Stimulated activated CD4-positive, alpha-beta T cell treated with anti-CD3 and anti-CD28 coated beads, TNF-alpha, amount 100 ng/mL, for 1 hour (primary cell): ENCODE measurements around the gene RMND5B.
A peak's percentile ranks its signal among the peaks of the same experiment; 100 is the strongest.
"Not testable (repeated sequence)": the region's sequence is repeated elsewhere in the genome, so short reads cannot be mapped to it uniquely, and the experiment has no call there.

ENCODE experiments used
- DNase-seq, 3 donors: peaks; one replicate each; pipeline ENCODE4 v3.0.0-alpha.2; 2020; ENCODE audit warnings: low read depth in 3 of 3, low spot score in 1 of 3

Gene RMND5B, protein sequence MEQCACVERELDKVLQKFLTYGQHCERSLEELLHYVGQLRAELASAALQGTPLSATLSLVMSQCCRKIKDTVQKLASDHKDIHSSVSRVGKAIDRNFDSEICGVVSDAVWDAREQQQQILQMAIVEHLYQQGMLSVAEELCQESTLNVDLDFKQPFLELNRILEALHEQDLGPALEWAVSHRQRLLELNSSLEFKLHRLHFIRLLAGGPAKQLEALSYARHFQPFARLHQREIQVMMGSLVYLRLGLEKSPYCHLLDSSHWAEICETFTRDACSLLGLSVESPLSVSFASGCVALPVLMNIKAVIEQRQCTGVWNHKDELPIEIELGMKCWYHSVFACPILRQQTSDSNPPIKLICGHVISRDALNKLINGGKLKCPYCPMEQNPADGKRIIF

GRCh38 chr5:178130576-178131445, at the start of gene RMND5B:
Gene RMND5B (plus strand): TSS chr5:178131014. CDS start chr5:178138120, 7,106 bp downstream.
- DNase-seq, result peak; percentile 51 to 66 (median 62)

GRCh38 chr5:178081571-178082243, 49.1 kb upstream of the RMND5B start:
- DNase-seq, result no peak

DNA sequence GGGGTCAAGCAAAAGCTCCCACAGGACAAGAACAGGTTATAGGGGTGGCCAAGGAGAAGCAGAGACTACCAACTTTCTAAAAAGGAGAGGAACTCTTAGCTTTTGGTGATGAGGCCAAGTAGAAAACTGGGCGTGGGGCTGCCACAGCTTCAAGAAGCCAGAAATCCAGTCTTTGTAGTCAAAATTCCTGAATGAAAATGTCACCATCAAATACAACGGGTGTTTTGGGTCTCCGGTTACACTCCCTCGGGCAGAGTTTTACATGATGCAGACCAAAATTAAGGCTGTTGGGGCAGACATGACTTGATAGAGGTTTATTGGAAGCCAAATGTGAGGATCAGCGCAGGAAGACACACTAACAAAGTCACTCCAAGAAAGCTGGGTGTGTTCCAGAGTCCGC, 46.9 kb upstream of the RMND5B start:
- no peak for DNase-seq

DNA sequence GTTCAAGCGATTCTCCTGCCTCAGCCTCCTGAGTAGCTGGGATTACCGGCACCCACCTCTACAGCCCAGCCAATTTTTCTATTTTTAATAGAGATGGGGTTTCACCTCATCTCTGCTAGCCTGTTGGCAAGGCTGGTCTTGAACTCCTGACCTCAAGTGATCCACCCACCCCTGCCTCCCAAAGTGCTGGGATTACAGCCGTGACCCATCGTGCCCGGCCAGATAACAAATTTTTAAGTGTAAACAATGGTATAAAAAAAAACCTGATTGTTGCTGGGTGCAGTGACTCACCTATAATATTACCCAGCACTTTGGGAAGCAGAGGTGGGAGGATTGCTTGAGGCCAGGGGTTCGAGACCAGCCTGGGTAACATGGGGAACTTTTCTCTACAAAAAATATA, 45.5 kb upstream of the RMND5B start:
- DNase-seq, result no peak

GRCh38 chr5:178086266-178086665, 44.5 kb upstream of the RMND5B start:
- no peak for DNase-seq

- DNase-seq, result not testable (repeated sequence)
These were observed 43.6 kb upstream of the RMND5B start for GRCh38 chr5:178087199-178087598.

GRCh38 chr5:178090856-178091255, 40.0 kb upstream of the RMND5B start:
- DNase-seq, result no peak

GRCh38 chr5:178093134-178093533, 37.7 kb upstream of the RMND5B start:
- DNase-seq, result no peak

- no peak for DNase-seq
These were observed 36.5 kb upstream of the RMND5B start for GRCh38 chr5:178094345-178094744.

GRCh38 chr5:178098685-178099084, 32.1 kb upstream of the RMND5B start:
- DNase-seq, result no peak

DNA sequence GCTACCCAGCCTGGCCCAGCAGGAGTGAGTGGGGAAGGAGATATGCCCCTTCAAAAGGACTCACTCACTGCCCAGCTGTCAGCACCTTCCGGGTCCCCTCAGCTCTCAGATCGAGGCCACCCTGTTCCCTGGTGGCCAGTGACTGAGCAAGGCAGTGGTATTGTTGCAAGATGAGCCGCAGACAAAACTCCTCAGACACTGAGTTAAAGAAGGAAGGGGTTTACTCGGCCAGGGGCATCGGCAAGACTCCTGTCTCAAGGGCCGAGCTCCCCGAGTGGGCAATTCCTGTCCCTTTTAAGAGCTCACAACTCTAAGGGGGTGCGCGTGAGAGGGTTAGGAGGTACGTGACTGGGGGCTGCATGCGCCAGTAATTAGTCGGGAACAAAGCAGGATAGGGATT, 27.2 kb upstream of the RMND5B start:
- no peak for DNase-seq

DNA sequence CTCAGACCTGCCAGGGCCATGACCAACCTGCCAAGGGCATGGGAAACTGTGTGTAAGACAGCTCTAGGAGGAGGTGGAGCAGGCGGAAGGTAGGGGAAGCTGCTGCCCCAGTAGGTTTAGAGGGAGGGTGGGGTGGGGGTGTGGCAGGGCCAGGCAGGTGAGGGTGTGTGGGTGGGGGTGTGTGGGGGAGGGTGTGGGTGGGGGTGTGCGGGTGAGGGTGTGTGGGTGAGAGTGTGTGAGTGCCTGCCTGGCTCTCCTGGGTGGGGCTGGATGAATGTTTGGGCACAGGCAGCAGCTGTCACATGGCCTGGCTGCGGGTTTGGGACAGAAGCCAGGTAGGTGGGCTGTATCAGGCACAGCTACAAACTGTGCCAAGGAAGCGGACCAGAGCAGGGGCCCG, 26.3 kb upstream of the RMND5B start:
- no peak for DNase-seq

- DNase-seq, result no peak
These were observed 24.7 kb upstream of the RMND5B start for GRCh38 chr5:178106086-178106485.

DNA sequence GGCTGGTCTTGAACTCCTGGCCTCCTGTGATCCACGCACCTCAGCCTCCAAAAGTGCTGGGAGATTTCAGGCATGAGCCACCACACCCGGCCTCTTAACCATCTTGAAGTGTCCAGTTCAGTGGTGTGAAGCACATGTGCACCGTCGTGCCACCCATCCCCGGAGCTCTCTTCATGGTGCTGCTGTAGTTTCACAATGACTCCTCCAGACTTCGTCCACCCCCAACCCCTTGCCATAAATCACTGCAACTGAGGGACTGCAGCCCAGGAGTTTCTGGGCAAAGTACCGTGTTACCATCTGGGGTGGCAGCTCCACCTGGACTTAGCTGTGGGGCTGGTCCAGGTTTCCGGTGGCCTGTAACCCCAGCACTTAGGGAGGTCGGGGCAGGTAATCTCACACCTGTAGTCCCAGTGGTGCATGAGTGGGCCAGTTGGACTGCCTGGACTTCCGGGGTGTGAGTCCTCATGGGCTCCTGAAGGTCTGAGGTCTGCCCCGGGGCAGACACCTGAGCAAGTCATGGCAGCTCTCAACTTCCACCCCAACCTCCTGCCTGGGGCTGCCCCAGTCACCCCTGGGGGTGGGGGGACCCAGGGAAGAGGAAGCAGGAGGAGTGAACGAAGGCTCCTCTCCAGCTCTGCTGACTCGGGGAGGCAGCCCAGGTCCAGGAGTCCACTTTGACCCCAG, 24.1 kb upstream of the RMND5B start:
- DNase-seq, result no peak

- DNase-seq, result no peak
These were observed 23.0 kb upstream of the RMND5B start for GRCh38 chr5:178107756-178108310.

DNA sequence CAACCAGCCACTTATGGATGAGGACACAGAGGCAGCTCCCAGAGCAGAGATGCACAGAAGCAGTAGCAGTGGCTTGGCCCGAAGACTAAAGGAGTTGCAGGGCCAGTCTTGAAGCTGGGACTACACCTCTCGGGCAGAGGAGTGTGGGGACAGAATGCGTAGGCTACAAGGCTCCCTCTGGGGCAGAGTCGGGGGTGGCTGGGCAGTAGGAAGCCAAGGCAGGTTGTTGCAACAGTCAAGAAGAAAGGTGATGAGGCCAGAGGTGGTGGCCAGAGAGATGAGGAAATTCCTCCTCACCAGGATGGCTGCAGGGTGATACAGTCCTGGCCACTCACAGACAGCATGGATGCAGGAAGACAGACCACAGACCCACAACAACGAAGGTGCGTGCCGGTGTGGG, 22.4 kb upstream of the RMND5B start:
- DNase-seq, result no peak

GRCh38 chr5:178108966-178109365, 21.8 kb upstream of the RMND5B start:
- DNase-seq, result no peak

GRCh38 chr5:178110511-178110910, 20.3 kb upstream of the RMND5B start:
- no peak for DNase-seq

GRCh38 chr5:178111925-178112324, 18.9 kb upstream of the RMND5B start:
- DNase-seq, result no peak

DNA sequence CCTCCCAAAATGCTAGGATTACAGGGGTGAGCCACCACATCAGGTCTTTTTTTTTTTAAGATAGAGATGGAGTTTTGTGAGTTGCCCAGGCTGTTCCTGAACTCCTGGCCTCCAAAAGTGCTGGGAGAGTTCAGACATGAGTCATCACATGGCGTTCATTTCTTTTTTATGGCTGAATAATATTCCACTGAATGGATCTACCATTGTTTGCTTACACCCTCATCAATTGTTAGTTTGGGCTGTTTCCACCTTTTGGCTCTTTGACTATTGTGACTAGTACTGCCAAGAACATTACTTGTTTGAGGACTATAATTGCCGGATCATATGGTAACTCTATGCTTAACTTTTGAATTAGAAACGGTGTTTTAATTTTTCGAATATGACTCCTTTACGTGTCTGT, 18.3 kb upstream of the RMND5B start:
- no peak for DNase-seq
